ENCODE measurements around the gene SOAT2. TPM values are rescaled to one million over a fixed set of nuclear protein-coding genes. Genes with fewer than 3 reads are reported as not detected.

SOAT2 gene
- total and polyA plus RNA-seq, 2 experiments from 2014 or later, result 0.43 TPM; not detected in 1

GRCh38 chr12:53124352-53124723, 21.1 kb downstream of the SOAT2 start:
- H2AFZ ChIP-seq, result no peak overlapping the region
- H3K4me2 ChIP-seq (ENCODE audit: unreplicated experiment), result no peak overlapping the region
- H3K36me3 ChIP-seq (ENCODE audit: low read depth), result no peaks in the 10 kb centered on the region
- no peak for DNase-seq
- H3K9me2 ChIP-seq (ENCODE audit: insufficient read depth), result no peaks in the 10 kb centered on the region
- no peaks in the 10 kb centered on the region for H4K20me1 ChIP-seq (ENCODE audit: insufficient read depth)
- no peak overlapping the region for H3K4me3 ChIP-seq
- in situ Hi-C loops (cut with MboI), result no loop called here
- no peak overlapping the region for H3K9ac ChIP-seq
- H3F3A ChIP-seq (ENCODE audit: insufficient read depth), result no peaks in the 10 kb centered on the region
- H3K79me2 ChIP-seq (ENCODE audit: insufficient read depth), result no peaks in the 10 kb centered on the region
- peaks cover 13% of the 10 kb centered on the region for H3K4me1 ChIP-seq (ENCODE audit: insufficient read depth)
- no peak overlapping the region for H3K27ac ChIP-seq
- H3K27me3 ChIP-seq (replicated peaks; ENCODE audit: insufficient read depth), result no peaks in the 10 kb centered on the region
- no peaks in the 10 kb centered on the region for H3K9me3 ChIP-seq (ENCODE audit: low read depth)
- TF ChIP-seq EZH2 (IDR thresholded peaks at IDR 0.05; ENCODE audit: insufficient read depth, poor library complexity, severe bottlenecking), result no peak
- no peak for TF ChIP-seq EZH2phosphoT487 (IDR thresholded peaks at IDR 0.05; ENCODE audit: insufficient read depth, low read depth)

- Histone ChIP-seq H3K4me3 (no peak overlapping the region), H3K36me3 (ENCODE audit: low read depth) (no peaks in the 10 kb centered on the region), H2AFZ (no peak overlapping the region), H3K9me3 (ENCODE audit: low read depth) (no peaks in the 10 kb centered on the region), H3K27ac (no peak overlapping the region), H3K9me2 (ENCODE audit: insufficient read depth) (no peaks in the 10 kb centered on the region), H4K20me1 (ENCODE audit: insufficient read depth) (no peaks in the 10 kb centered on the region), H3K4me1 (ENCODE audit: insufficient read depth) (peaks cover 13% of the 10 kb centered on the region), H3K27me3 (replicated peaks; ENCODE audit: insufficient read depth) (no peaks in the 10 kb centered on the region), H3K9ac (no peak overlapping the region), H3F3A (ENCODE audit: insufficient read depth) (no peaks in the 10 kb centered on the region), H3K79me2 (ENCODE audit: insufficient read depth) (no peaks in the 10 kb centered on the region), H3K4me2 (ENCODE audit: unreplicated experiment) (no peak overlapping the region)
- in situ Hi-C loops (cut with MboI), result no loop called here
- DNase-seq, result no peak
- WGBS, 2 experiments (ENCODE audit: low coverage in 1 of 2, low lambda C conversion rate in 2 of 2, missing lambda C conversion rate in 2 of 2), result 4 to 24% methylated on average over 1 of the region's 1 CpG
- TF ChIP-seq EZH2 (IDR thresholded peaks at IDR 0.05; ENCODE audit: insufficient read depth, poor library complexity, severe bottlenecking), result no peak
- no peak for TF ChIP-seq EZH2phosphoT487 (IDR thresholded peaks at IDR 0.05; ENCODE audit: insufficient read depth, low read depth)
Measured at GRCh38 chr12:53127169-53127568, 23.9 kb downstream of the SOAT2 start.

GRCh38 chr12:53128780-53129569, 25.7 kb downstream of the SOAT2 start:
- no peak overlapping the region for H3K4me3 ChIP-seq

GRCh38 chr12:53131844-53132243, 28.6 kb downstream of the SOAT2 start:
- TF ChIP-seq EZH2 (IDR thresholded peaks at IDR 0.05; ENCODE audit: insufficient read depth, poor library complexity, severe bottlenecking) (no peak), EZH2phosphoT487 (IDR thresholded peaks at IDR 0.05; ENCODE audit: insufficient read depth, low read depth) (no peak)
- Histone ChIP-seq H3K4me3 (no peak overlapping the region), H3F3A (ENCODE audit: insufficient read depth) (no peaks in the 10 kb centered on the region), H2AFZ (no peak overlapping the region), H3K4me1 (ENCODE audit: insufficient read depth) (no peaks in the 10 kb centered on the region), H3K36me3 (ENCODE audit: low read depth) (no peaks in the 10 kb centered on the region), H3K27me3 (replicated peaks; ENCODE audit: insufficient read depth) (no peaks in the 10 kb centered on the region), H3K9ac (no peak overlapping the region), H3K79me2 (ENCODE audit: insufficient read depth) (no peaks in the 10 kb centered on the region), H4K20me1 (ENCODE audit: insufficient read depth) (no peaks in the 10 kb centered on the region), H3K4me2 (ENCODE audit: unreplicated experiment) (no peak overlapping the region), H3K27ac (no peak overlapping the region), H3K9me3 (ENCODE audit: low read depth) (no peaks in the 10 kb centered on the region), H3K9me2 (ENCODE audit: insufficient read depth) (no peaks in the 10 kb centered on the region)
- in situ Hi-C loops (cut with MboI), result no loop called here
- 46 to 75% methylated on average over 2 of the region's 2 CpGs for WGBS, 2 experiments (ENCODE audit: low coverage in 1 of 2, low lambda C conversion rate in 2 of 2, missing lambda C conversion rate in 2 of 2)
- DNase-seq, result no peak

More at GRCh38 chr12:53128780-53129569, 25.7 kb downstream of the SOAT2 start:
- in situ Hi-C loops (cut with MboI), result no loop called here
- 56 to 67% methylated on average over 10 of the region's 10 CpGs for WGBS, 2 experiments (ENCODE audit: low coverage in 1 of 2, low lambda C conversion rate in 2 of 2, missing lambda C conversion rate in 2 of 2)
- DNase-seq, result no peak
- H4K20me1 ChIP-seq (ENCODE audit: insufficient read depth), result no peaks in the 10 kb centered on the region
- TF ChIP-seq EZH2phosphoT487 (IDR thresholded peaks at IDR 0.05; ENCODE audit: insufficient read depth, low read depth) (no peak), EZH2 (IDR thresholded peaks at IDR 0.05; ENCODE audit: insufficient read depth, poor library complexity, severe bottlenecking) (no peak)
- no peaks in the 10 kb centered on the region for H3K9me3 ChIP-seq (ENCODE audit: low read depth)
- H3F3A ChIP-seq (ENCODE audit: insufficient read depth), result no peaks in the 10 kb centered on the region
- no peak overlapping the region for H2AFZ ChIP-seq
- no peak overlapping the region for H3K9ac ChIP-seq
- no peak overlapping the region for H3K27ac ChIP-seq
- no peaks in the 10 kb centered on the region for H3K36me3 ChIP-seq (ENCODE audit: low read depth)
- no peak overlapping the region for H3K4me2 ChIP-seq (ENCODE audit: unreplicated experiment)
- no peaks in the 10 kb centered on the region for H3K79me2 ChIP-seq (ENCODE audit: insufficient read depth)
- no peaks in the 10 kb centered on the region for H3K27me3 ChIP-seq (replicated peaks; ENCODE audit: insufficient read depth)
- H3K9me2 ChIP-seq (ENCODE audit: insufficient read depth), result no peaks in the 10 kb centered on the region
- peaks cover 4% of the 10 kb centered on the region for H3K4me1 ChIP-seq (ENCODE audit: insufficient read depth)

Measured in GM23248 (cell line).